Fibroblast of lung (primary cell): ENCODE results near the gene TREH. TPM values are rescaled to one million over a fixed set of nuclear protein-coding genes. Genes with fewer than 3 reads are reported as not detected.
A peak's percentile ranks its signal among the peaks of the same experiment; 100 is the strongest.
"Not testable (repeated sequence)": the region's sequence is repeated elsewhere in the genome, so short reads cannot be mapped to it uniquely, and the experiment has no call there.

Experiments used
- DNase-seq, 2 donors: peaks; one replicate each; pipeline versions ENCODE4 v3.0.0 to v3.0.0-alpha.2; 2010; ENCODE audit warnings: low read depth in 2 of 2
- H2AFZ ChIP-seq: 2 replicates; pipeline ENCODE4 v1.5.1; 2012; ENCODE audit warnings: low read length, control low read depth, inconsistent platforms
- H3K27ac ChIP-seq: 2 replicates; pipeline ENCODE4 v1.5.1; 2011; ENCODE audit warnings: low read length, control low read depth; ENCODE audit not compliant: insufficient read depth
- H3K27me3 ChIP-seq: 2 replicates; pipeline ENCODE4 v1.5.1; 2011; ENCODE audit warnings: mild to moderate bottlenecking, low read length; ENCODE audit not compliant: control insufficient read depth, insufficient read depth
- H3K36me3 ChIP-seq: 2 replicates; pipeline ENCODE4 v1.5.1; 2011; ENCODE audit warnings: low read length; ENCODE audit not compliant: control insufficient read depth, insufficient read depth
- H3K4me1 ChIP-seq: 2 replicates; pipeline ENCODE4 v1.5.1; 2011; ENCODE audit warnings: low read length; ENCODE audit not compliant: control insufficient read depth, insufficient read depth; ENCODE audit errors: extremely low read depth
- H3K4me2 ChIP-seq: 2 replicates; pipeline ENCODE4 v1.5.1; 2011; ENCODE audit warnings: low read length, control low read depth; ENCODE audit not compliant: insufficient read depth; ENCODE audit errors: extremely low read depth
- H3K4me3 ChIP-seq, 4 experiments: fragments of 200-600 bp in 1 of 4; sonication (generic) in 1 of 4; replicated peaks in 1 of 4; 2 replicates each; pipeline ENCODE4 v1.5.1; 2011 to 2016; ENCODE audit warnings: low read length in 4 of 4, low read depth in 3 of 4, mild to moderate bottlenecking in 3 of 4, control low read depth in 2 of 4, inconsistent platforms in 1 of 4, mixed read lengths in 1 of 4; ENCODE audit not compliant: insufficient read depth in 1 of 4; ENCODE audit errors: control extremely low read depth in 1 of 4
- H3K79me2 ChIP-seq: 2 replicates; pipeline ENCODE4 v1.5.1; 2012; ENCODE audit warnings: mild to moderate bottlenecking, low read length, inconsistent platforms; ENCODE audit not compliant: control insufficient read depth, insufficient read depth
- H3K9ac ChIP-seq: 2 replicates; pipeline ENCODE4 v1.5.1; 2011; ENCODE audit warnings: mild to moderate bottlenecking, low read length, control low read depth; ENCODE audit not compliant: insufficient read depth
- H3K9me3 ChIP-seq: 2 replicates; pipeline ENCODE4 v1.5.1; 2012; ENCODE audit warnings: low read depth, low read length; ENCODE audit not compliant: control insufficient read depth, insufficient read depth
- H4K20me1 ChIP-seq: 2 replicates; pipeline ENCODE4 v1.5.1; 2011; ENCODE audit warnings: low read length; ENCODE audit not compliant: control insufficient read depth, insufficient read depth; ENCODE audit errors: extremely low read depth
- EZH2 ChIP-seq: IDR thresholded peaks from 2 replicates; pipeline ENCODE4 v1.5.1; 2012; ENCODE audit warnings: low read length, control low read depth, mild to moderate bottlenecking; ENCODE audit errors: missing control alignments
- polyA plus RNA-seq, 2 donors: library from polyadenylated mRNA; depleted of rRNA in 1 of 2; stranded (reverse) in 1 of 2; unstranded in 1 of 2; fragments of >200 nt; gene quantifications; 2 replicates each; pipeline ENCODE4 v1.2.1, GENCODE V29; 2011 to 2012; ENCODE audit warnings: missing spikeins in 1 of 2
- total RNA-seq: library from RNA; depleted of rRNA; stranded (reverse); fragments of >200 nt; gene quantifications from 2 replicates; pipeline ENCODE4 v1.2.1, GENCODE V29; 2014
- TF ChIP-seq, protein P1 (sequence below), 2 donors: IDR thresholded peaks in 1 of 2; conservative IDR thresholded peaks in 1 of 2; 1 replicate in 1 of 2; 2 replicates in 1 of 2; pipeline ENCODE4 v1.5.1; 2011 to 2012; ENCODE audit warnings: low read length in 2 of 2, control low read depth in 1 of 2, inconsistent platforms in 1 of 2, low read depth in 1 of 2, mild to moderate bottlenecking in 1 of 2

Gene TREH
- total and polyA plus RNA-seq, 2 donors (not counting 1 experiment from before 2014, with no cell fraction given): not detected

DNA sequence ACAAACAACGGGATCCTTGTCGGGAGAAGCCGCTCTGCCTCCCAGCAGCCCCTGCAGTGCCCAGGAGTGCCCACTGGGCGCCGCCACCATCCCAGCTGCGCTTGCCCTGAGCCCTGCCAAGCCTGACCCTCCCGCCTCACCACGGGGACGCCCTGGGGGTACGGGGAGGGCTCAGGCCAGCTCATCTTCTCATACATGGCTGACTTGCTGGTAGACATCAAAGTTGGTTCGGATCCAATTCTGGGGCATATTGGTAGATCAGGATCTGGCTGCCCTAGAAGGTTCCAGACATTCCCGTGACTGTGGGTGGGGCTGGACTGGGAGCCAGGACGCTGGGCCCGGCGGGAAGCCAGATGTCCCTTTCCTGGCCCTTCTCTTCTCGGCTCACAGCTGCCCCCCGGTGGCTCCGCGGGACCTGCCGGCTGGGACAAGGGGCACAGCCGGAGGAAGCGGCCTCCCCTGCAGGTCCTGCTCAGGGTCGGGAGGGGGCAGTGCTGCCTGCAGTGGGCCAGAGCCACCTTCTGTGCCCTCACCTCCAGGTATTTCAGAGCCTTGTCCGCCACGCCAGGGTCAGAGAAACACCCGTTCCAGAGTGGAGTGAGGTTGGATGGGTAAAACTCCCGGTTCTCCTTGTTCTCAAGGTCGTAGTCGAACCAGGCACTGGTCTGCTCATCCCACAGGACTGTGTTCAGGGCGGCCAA lies 10.6 kb upstream of the TREH start:
- Histone ChIP-seq H4K20me1 (no peaks in the 10 kb centered on the region), H3K4me1 (peaks cover 12% of the 10 kb centered on the region), H3K4me2 (peak overlapping the region; percentile 71), H3K9me3 (no peaks in the 10 kb centered on the region), H3K27ac (peak overlapping the region; percentile 57), H3K9ac (peak overlapping the region; percentile 50), H3K79me2 (no peaks in the 10 kb centered on the region), H3K36me3 (no peaks in the 10 kb centered on the region), H3K27me3 (peaks cover 6% of the 10 kb centered on the region), H2AFZ (peak overlapping the region; percentile 91), H3K4me3 (peak overlapping the region; percentile 31 to 58 (median 46))
- peak; percentile 84 to 93 for DNase-seq
- TF ChIP-seq, protein P1, sequence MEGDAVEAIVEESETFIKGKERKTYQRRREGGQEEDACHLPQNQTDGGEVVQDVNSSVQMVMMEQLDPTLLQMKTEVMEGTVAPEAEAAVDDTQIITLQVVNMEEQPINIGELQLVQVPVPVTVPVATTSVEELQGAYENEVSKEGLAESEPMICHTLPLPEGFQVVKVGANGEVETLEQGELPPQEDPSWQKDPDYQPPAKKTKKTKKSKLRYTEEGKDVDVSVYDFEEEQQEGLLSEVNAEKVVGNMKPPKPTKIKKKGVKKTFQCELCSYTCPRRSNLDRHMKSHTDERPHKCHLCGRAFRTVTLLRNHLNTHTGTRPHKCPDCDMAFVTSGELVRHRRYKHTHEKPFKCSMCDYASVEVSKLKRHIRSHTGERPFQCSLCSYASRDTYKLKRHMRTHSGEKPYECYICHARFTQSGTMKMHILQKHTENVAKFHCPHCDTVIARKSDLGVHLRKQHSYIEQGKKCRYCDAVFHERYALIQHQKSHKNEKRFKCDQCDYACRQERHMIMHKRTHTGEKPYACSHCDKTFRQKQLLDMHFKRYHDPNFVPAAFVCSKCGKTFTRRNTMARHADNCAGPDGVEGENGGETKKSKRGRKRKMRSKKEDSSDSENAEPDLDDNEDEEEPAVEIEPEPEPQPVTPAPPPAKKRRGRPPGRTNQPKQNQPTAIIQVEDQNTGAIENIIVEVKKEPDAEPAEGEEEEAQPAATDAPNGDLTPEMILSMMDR (conservative IDR thresholded peaks at IDR 0.05 in 1 of 2, IDR thresholded peaks at IDR 0.05 in 1 of 2; ENCODE audit: low read depth in 1 of 2, low read length in 2 of 2): peak; percentile 66 to 77
- TF ChIP-seq EZH2: no peak

DNA sequence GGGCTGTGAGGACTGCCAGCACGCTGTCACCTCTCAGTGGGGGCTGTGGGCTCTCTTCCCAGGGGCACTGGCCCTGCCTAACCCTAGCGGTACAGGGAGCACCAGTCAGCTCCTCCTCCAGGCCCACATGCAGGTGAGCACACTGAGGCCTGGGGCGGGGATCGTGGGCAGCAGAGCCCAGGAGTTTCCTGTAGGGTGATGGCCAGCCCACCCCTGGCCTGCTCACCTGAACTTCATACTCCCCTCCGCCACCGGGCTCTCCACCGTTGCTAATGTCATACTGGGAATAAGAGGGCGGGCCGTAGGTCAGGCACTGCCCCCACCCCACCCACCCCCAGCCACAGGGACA lies 10.0 kb upstream of the TREH start:
- Histone ChIP-seq H3K27me3 (peaks cover 7% of the 10 kb centered on the region), H3K9me3 (no peaks in the 10 kb centered on the region), H3K36me3 (no peaks in the 10 kb centered on the region), H3K4me1 (peaks cover 12% of the 10 kb centered on the region), H3K79me2 (no peaks in the 10 kb centered on the region), H3K9ac (peak overlapping the region; percentile 50), H3K27ac (no peak overlapping the region), H3K4me3 (peak overlapping the region in 1 of 4 experiments; percentile 10), H4K20me1 (no peaks in the 10 kb centered on the region), H2AFZ (peak overlapping the region; percentile 75), H3K4me2 (peak overlapping the region; percentile 64)
- DNase-seq: no peak
- TF ChIP-seq, protein P1 (conservative IDR thresholded peaks at IDR 0.05 in 1 of 2, IDR thresholded peaks at IDR 0.05 in 1 of 2; ENCODE audit: low read depth in 1 of 2, low read length in 2 of 2): no peak
- TF ChIP-seq EZH2: no peak

DNA sequence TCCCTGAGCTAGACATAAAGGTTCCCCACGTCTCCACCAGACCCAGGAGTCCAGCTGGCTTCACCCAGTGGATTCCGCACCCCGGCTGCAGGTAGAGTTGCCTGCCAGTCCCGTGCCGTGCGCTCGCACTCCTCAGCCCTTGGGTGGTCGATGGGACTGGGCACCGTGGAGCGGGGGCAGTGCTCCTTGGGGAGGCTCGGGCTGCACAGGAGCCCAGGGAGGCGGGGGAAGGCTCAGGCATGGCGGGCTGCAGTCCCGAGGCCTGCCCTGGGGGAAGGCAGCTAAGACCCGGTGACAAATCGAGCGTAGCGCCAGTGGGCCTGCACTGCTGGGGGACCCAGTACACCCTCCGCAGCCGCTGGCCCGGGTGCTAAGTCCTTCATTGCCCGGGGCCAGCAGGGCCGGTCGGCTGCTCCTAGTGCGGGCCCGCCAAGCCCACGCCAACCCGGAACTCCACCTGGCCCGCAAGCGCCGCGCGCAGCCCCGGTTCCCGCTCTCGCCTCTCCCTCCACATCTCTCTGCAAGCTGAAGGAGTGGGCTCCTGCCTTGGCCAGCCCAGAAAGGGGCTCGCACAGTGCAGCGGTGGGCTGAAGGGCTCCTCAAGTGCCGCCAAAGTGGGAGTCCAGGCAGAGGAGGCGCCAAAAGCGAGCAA lies 9.5 kb upstream of the TREH start:
- H3K9me3 ChIP-seq: no peaks in the 10 kb centered on the region
- no peak overlapping the region for H3K4me3 ChIP-seq
- peak overlapping the region; percentile 75 for H2AFZ ChIP-seq
- no peaks in the 10 kb centered on the region for H3K36me3 ChIP-seq
- no peak overlapping the region for H3K27ac ChIP-seq
- DNase-seq: no peak
- H3K4me1 ChIP-seq: peaks cover 12% of the 10 kb centered on the region
- peaks cover 7% of the 10 kb centered on the region for H3K27me3 ChIP-seq
- no peaks in the 10 kb centered on the region for H3K79me2 ChIP-seq
- TF ChIP-seq, protein P1 (conservative IDR thresholded peaks at IDR 0.05 in 1 of 2, IDR thresholded peaks at IDR 0.05 in 1 of 2; ENCODE audit: low read depth in 1 of 2, low read length in 2 of 2): no peak
- no peak for TF ChIP-seq EZH2
- H3K9ac ChIP-seq: no peak overlapping the region
- peak overlapping the region; percentile 64 for H3K4me2 ChIP-seq
- no peaks in the 10 kb centered on the region for H4K20me1 ChIP-seq

DNA sequence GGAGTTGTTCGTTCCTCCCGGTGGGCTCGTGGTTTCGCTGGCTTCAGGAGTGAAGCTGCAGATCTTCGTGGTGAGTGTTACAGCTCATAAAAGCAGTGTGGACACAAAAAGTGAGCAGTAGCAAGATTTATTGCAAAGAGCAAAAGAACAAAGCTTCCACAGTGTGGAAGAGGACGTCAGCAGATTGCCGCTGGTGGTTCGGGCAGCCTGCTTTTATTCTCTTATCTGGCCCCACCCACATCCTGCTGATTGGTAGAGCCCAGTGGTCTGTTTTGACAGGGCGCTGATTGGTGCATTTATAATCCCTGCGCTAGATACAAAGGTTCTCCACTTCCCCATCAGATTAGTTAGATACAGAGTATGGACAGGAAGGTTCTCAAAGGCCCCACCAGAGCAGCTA lies 8.9 kb upstream of the TREH start:
- not testable (repeated sequence) for DNase-seq, H3K4me3 ChIP-seq, H3K27me3 ChIP-seq, H3K27ac ChIP-seq, H3K9ac ChIP-seq, H3K79me2 ChIP-seq, H2AFZ ChIP-seq, H3K4me2 ChIP-seq, H4K20me1 ChIP-seq, H3K36me3 ChIP-seq, H3K9me3 ChIP-seq
- peaks cover 12% of the 10 kb centered on the region for H3K4me1 ChIP-seq
